Measurements from ENCODE around the gene TCOF1.

Gene TCOF1

DNA sequence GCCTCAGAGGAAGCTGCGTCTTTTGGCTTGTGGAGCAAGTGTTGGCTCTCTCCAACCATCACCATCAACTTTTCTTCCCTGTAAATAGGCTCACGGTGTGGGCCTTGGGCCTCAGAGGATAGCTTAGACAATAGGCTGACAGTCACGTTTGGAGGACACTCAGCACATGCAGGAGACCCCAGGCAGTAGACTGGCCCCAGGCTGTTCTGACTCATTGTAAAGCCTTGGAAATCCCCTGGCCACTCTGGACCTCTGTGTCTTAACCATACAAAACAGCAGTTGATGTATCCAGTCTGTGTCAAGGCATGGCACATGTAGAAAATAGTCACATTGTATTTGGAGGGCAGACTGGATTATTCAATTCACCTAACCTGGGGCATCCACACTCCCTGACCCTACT, 36.6 kb downstream of the TCOF1 start:
- no peak for DNase-seq

DNA sequence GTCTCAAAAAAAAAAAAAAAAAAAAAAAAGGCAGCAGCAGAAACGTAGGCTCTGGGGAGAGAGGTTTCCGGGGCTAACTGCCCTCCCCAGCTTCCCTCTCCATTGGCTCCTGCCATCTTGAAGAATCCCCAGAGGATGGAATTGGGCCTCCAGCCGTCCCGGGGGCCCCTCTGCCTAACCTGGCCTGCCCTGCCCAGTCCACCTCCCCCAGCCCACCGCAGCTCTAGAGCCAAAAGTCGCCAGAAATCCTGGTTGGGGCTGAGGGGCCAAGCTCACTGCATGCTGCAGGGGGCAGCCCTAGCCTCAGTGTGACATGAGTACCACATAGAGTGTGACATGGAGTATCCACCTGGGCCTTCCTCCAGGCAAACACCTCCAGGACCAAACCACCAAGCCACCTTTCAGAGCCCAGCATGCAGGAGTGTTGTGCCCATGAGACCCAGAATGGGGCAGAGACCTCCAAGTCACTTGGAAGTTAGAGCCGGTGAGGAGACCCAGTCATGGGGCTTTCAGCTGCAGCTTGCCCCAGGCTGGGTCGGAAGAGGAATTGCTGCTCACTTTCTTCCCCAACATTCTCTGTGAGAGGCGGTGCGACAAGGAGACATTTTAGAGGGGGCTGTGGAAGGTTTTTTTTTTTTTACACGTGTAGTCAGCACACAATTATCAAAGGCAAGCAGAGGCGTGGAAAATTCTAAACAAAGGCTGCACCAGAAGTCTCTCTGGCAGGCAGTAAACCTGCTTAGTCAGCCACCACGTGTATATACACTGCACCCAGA, 37.6 kb downstream of the TCOF1 start:
- DNase-seq = no peak

DNA sequence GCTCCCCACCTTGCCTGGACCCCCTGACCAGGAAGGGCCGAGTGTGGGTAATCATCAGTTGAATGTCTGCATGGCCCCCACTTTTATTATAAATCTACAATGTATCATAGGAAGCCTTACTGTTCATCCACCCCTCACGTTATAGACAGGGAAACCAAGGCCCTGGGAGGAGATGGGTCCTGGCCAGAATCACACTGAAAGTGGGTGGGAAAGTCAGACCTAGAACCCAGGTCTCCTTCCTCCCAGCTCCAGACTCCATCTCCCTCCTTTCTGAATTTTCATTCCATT, 38.1 kb downstream of the TCOF1 start:
- DNase-seq = no peak

DNA sequence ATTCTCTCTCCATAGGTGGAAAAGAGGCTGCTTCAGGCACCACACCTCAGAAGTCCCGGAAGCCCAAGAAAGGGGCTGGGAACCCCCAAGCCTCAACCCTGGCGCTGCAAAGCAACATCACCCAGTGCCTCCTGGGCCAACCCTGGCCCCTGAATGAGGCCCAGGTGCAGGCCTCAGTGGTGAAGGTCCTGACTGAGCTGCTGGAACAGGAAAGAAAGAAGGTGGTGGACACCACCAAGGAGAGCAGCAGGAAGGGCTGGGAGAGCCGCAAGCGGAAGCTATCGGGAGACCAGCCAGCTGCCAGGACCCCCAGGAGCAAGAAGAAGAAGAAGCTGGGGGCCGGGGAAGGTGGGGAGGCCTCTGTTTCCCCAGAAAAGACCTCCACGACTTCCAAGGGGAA, 38.8 kb downstream of the TCOF1 start:
- no peak for DNase-seq

DNA sequence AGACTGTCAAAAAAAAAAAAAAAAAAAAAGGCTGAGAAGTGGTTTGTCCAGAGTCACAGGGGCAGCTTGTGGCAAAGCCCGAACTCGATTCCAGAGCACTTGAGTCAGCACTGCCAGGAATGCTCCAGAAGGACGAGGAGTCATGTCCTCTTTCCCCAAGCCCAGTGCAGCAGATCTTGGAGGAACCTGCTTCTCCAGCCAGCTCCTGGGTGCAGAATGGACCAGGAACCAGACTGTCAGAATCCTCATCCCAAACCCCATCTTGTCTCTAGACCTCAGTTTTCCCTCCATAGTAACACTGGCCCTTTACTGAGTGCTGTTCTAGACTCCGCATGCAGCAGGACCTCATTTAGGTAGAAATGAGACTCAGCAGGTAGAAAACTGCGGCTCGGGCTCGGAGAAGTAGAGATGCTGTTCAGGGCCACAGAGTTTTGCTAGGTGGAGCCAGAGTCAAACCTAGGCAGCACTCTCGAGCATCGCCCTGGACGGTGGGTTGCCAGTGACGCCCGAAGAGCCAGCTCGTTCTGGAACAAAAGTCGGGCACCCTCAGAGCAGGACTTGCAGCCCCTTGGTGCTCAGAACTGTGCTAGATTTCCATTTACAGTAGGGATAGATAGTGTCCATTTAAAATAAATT, 39.8 kb downstream of the TCOF1 start:
- DNase-seq = no peak

DNA sequence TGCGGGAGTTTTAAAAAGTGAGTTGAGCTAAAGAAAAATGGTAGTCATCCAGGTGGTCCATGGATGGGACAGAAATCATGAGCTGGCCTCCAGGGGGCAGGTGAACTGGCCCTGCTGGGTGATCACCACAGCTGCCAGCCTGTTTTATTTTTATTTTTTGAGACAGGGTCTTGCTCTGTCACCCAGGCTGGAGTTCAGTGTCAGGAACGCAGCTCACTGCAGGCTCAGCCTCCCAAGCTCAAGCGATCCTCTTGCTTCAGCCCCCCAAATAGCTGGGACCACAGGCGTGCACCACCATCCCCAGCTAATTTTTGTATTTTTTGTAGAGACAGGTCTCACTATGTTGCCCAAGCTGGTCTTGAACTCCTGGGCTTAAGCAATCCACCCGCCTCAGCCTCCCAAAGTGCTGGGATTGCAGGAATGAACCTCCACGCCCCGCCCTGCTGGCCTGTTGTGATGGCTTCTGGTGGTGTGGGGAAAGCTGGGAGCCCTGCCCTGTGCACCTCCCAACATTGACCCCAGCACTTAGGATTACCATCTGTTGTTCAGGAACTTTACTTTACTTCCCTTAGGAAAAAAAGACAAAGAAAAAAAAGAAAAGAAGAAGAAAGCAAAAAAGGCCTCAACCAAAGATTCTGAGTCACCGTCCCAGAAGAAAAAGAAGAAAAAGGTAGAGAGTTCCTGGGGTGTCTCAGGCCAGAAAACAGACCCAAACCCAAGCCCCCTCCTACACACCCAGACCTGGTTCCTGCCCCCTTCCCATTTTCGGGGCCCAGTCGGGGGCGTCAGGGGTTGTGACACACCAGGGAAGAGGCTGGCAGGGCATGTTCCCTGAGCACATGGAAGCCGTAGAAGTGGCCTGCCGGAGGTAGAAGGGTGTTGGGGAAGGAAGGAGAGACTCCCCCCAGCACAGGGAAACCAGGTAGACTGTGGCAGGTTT, 40.6 kb downstream of the TCOF1 start:
- DNase-seq = no peak

DNA sequence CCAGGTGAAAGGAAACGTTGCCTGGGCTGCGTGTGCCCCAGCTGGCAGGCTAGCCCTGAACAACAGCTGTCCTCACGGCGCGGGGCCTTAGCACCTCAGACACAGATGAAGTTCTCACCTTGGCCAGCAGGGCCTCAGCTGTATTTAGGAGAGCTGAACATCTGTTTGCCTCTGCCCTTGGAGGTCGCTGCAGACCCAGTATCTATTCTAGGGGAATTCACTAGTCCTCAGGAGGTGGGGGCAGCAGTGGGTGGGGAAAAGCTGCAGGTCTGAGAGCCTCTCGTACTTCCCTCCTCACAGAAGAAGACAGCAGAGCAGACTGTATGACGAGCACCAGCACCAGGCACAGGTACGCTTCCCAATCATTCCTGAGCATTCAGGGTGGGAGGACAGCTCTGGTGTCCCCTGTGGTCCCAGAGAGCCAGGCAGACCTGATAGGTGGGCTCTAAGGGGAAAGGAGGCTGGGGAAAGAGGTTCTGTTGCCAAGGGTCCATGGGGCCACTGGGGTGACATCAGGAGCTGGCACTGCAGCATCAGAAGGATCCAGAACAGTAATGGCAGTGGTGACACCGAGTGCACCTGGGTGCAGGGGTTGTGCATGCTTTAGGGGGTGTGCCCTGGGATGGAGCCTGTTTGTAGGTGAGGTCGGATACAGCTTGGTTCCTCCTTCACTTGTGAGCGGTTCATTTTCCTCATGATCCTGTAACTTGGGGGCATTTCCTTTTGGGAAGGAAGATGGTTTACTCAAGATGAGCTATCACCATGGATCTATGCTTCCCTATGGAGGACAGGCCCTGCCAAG, 41.4 kb downstream of the TCOF1 start:
- DNase-seq = no peak

DNA sequence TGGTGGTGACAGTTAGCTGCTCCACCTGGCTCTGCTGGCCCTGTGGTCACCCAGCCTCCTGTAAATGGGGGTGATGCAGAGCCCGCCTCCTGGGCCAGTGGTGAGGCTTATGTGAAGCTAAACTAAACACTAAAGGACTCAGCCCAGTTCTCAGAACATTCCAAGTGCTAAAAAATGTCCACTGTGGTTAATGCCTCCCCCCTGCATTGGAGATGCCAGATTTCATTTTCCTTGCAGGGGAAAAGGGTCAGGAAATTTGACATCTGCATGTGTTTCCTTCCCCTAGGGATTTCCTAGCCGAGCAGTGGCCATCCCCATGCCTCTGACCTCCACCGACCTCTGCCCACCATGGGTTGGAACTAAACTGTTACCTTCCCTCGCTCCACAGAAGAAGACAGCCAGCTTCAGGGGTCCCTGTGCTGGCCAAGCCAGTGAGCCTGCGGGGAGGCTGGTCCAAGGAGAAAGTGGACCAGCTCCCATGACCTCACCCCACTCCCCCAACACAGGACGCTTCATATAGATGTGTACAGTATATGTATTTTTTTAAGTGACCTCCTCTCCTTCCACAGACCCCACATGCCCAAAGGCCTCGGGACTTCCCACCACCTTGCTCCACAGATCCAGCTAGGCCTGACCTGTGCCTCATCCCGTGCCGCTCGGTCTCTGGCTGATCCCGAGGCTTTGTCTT, 42.2 kb downstream of the TCOF1 start:
- no peak for DNase-seq

DNA sequence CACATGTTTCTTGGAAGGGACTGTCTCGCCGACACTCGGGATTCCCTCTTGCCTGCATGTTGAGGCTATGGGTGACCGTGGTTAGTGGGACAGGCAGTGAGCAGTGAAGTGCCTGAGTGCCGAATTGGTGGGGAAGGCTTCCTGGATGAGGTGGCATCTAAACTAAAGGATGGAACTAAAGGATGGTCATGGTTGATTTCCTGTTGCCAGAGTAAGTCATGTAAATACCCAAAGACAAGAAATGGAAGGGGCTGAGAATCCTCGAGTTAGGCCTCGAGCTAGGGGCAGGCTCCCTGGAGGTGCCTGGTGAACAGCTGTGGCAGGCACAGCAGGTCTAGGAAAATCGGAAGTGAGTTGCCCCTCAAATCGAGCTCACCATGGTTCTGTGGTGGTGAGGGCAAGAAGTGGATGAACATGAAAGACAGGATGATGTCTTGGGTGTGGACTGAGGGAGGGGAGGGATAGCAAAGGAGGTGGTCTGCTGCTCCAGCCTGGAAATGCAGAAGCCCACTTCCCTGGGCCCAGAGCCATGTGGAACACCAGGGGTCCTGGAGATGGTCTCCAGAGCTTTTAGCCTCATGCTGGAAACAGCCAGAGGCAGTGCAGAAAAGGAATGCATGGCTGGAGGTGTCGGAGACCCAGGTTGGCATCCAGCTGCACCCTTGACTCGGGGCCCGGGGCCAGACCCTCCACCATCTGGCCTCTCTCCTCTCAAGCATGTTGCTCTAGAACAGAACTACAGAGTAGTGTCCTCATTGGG, 43.0 kb downstream of the TCOF1 start:
- DNase-seq = no peak

DNA sequence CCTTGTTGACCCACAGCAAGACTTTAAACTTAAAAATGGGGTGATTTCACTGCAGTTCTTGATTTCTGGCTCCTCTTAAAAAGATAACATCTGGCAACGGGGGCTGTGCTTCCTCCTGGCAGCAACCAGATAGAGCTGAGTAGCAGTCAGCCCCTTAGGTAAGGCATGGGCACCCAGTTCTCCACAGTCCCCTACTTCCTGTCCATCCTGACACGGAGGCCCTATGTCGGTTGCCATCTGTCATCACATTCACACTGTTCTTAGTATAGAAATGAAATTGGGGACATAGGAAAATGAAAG, 43.5 kb downstream of the TCOF1 start:
- DNase-seq = no peak

DNA sequence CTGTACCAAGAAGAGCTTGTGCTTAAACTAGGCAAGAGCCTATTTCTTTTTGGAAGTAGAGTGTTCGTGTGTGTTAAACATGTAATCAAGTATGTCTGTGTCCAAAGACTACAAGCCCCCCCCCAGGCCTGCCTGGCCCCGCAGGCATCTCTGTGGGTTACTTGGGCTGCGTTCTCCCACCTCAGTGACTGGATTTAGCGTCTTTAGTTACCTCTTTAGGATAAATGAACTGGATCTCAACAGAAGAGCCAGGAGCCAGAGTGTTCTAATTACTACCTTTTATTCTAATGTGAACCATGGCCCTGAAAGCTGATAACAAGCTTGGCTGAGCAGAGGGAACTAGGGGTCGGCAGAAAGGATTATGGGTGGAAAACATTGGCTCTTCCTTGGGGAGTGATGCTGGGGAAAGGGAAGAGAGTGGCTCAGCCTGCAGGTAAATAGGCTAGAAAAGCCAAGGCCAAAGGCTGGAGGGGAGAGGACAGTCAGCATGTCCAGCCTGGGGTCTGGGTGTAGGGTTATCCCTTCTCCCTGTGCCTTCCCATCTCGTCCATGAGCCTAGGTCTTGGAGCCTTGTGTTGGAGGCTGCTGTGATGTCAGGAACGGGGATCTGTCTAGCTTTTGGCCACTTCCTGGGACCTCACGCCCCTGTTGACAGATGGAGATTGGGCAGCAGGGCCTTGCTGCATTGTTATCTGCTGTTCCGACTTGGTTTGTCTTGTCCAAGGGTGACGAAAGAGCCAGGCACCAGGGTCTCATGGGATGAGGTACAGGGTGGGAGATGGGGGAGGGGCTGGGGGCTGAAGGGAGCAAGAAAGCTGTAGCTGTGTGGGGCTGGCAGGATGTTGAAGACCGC, 44.1 kb downstream of the TCOF1 start:
- DNase-seq = no peak

DNA sequence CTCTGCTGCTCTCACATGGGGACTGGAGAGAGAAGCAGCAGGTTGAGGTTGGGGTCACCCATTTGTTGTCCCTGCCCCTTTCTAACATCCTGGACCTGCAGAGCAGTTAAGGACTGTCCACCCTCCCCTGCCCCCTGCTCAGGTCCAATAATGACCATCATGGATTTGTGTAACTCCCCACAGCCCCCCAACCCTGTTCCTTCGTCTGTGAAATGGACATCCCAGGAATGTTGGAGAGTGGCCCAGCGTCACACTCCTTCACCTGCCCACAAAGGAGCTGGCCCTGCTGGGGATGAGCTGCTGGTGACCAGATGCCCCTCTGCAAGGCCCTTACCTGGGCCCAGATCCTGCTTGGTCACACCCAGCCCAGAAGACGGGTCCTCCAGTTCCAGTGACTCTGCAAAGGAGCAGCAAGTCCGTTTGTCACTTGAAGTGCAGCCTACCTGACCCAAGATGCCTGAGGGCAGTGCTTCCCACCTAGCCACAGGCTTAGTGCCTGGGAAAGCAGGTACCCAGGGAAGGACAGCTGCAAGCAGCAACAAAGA, 44.8 kb downstream of the TCOF1 start:
- no peak for DNase-seq

DNA sequence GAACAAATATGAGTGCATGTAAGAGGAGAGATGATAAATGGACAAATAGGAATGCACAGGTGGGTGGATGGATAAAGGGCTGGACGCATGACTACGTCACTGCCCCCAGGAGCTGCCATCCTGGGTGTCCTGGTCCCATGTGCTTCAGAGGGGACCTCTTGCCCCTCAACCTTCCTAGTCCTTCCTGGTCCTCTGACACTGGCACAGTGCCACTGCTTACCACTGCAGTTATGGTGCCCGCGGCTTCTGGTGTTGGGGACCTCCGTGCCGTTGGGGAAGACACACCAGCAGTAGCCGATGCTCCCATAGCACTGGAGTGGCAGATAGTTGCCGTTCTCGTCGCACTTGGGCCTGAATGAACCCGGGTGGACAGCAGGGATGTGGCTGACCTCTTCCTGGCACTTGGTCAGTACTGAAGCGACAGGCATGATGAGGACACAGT, 45.4 kb downstream of the TCOF1 start:
- no peak for DNase-seq

DNA sequence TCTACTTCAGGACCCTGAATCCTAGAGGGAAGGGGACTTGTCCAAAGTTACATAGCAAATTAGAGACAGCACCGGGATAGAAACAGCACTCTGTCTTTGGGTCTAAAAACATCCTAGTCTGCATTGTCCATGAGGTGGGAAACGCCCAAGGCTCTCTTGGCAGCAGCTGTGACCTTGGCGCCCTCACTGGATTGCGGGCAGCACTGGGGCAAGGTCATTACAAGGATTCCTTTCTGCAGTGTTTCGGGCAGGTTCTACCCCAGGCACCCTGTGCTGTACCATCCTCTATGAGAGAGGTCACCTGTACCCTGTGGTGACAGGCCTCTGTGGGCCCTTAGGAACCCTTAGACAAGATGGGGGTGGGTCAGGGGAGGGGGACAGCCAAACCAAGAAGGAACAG, 46.6 kb downstream of the TCOF1 start:
- DNase-seq = no peak

DNA sequence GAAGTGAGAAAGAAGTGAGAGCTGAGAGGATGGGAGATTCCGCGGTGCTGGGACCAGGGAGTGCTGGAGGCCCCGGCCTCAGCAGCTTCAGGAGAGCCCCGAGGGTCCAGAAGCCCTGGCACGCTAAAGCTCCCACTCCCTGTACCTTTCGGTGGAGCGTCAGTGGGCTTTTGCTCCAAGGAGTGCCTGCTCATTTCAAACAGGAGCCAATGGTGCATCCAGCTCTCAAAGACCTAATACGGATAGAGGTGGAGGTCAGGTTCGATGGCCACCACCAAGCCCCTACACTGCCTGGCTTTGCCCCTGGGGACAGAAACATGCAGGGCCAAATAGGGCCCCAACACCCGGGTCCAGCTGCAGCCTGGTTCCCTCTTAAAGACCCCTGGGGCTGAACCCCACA, 47.0 kb downstream of the TCOF1 start:
- DNase-seq = no peak

DNA sequence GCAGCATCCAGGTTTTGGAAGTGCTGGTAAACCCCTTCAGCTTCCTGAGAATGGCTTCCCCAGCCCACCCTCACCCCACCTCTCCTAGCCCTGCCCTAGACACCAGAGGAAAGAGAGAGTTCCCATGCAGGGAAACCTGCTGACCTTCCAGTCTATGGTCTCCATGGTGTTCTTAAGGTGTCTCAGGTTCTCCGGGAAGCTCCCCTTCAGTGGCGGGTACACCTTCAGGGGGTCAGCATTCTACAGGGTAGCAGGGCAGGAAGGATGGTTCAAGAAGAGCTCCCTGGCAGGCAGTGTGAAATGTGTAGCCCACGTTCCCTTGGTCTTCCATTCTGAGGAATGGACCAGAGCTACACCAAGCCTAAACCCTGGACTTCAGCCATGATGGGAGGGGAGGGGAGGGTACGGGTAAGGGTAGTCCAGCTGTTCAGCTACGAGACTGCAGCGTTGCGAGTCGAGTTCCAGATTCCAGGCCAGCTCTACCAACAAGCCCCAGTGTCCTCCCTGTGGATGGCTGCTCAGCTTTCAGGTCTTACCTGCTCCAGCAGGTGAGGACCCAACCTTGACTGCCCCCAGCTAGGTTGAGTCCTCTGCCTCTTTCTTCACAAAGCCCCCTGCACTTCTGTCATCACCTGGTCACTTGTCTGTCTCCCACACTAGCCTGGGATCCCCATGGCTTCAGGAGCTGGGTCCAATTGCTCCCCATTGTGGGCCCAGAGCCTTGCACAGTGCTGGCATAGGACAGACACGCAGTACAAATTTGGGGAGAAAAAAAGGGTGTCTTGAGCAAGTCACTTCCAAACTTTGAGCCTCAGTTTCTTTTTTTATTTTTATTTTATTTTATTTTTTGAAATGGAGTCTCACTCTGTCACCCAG, 47.7 kb downstream of the TCOF1 start:
- no peak for DNase-seq

DNA sequence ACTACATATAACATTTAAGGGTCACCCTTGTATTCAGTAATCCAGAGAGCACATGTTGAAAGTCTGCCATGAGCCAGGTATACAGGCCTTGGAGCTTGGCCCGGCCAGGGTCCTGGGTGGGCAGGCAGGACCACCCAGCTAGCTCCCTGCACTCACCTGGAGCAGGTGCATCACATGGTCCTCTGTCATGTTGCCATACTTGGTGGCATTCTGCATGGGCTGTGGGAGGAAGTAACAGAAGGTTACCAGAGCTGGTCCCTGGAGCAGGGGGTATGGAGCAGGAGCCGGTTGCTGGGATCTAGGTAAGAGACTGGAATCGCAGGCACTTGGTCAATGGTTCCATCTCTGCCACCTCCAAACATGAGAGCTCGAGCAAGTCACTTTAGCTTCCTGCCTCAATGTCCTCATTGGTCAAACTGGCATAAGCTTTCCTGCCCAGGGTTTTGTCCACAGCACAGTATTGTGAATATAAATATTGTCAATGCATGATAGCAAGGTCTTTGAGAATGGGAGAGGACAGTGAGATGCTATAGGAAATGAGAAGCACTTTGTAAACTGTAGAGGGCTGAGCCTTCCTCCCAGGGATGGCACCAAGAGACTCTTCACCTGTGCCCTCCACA, 48.7 kb downstream of the TCOF1 start:
- no peak for DNase-seq

DNA sequence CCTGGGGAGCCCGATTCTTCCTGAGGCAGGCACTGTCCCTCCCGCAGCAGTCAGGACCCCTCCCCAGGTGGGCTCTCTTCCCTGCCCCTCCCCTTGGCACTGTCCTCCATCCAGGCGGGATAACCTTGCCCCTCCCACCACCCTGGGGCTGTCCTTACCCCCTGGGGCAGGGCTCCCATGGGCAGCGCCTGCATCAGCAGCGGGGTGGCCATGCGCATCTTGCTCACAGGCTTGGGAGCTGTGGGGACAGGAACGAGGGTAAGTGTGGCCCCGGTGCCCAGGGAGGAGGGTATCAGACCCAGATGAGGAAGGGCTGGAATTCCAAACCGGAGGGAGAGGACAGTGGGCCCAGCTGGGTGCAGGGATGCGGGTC, 49.2 kb downstream of the TCOF1 start:
- no peak for DNase-seq

DNA sequence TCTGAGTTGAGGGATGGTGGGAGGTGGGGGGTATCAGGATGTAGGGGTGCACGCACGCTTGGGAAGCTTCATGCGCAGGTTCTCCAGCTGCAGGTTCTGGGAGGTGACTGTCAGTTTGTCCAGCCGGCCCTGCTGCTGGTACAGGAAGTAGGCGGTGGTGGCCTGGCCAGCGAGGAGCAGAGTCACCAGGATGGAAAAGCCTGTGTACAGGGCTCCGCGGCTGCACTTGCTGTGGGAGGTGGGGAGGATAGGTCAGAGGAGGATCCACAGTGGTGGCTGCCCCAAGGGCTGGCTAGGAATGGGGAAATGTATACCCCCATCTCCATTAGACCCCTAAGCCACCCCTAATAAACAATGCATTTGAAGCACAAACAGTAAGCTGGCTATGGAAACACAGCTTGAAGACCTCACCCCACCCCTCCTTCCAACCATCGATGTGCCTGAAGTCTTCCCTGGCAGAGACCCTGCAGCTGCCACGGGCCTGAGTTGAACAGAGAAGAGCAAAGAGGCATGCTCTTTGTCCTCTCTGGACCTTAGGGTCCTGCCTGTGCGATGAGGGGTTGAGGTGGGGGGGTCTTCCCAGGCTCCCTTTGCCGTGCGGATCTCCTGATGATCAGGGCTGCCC, 49.7 kb downstream of the TCOF1 start:
- DNase-seq = no peak

All from NCI-H2081 treated with DMSO at 0.1 percent for 48 hours (cell line).